GM10248 (cell line): ENCODE results near the gene UBE2QL1.

Experiments used
- CTCF ChIA-PET: fragments of 300-600 bp; sonication (Branson Sonifier 250); formaldehyde crosslinking; extraction: SDS; loops from one replicate; lab custom pipeline; 2021; ENCODE audit warnings: antibody characterized with exemption; lab: Yijun Ruan, JAX
- POLR2A ChIA-PET: fragments of 350-650 bp; sonication (Branson Sonifier 250); formaldehyde crosslinking; extraction: SDS; loops from one replicate; lab custom pipeline; 2020; ENCODE audit warnings: antibody characterized with exemption; lab: Yijun Ruan, JAX
- DNase-seq: peaks from one replicate; pipeline ENCODE4 v3.0.0; 2012; ENCODE audit errors: extremely low spot score
- CTCF ChIP-seq: IDR thresholded peaks from 2 replicates; pipeline ENCODE4 v1.5.1; 2012; ENCODE audit warnings: mild to moderate bottlenecking, low read depth; ENCODE audit errors: extremely low read depth, missing control alignments, control extremely low read depth

The UBE2QL1 gene

GRCh38 chr5:6491196-6491918 is 42.7 kb downstream of the UBE2QL1 start:
- CTCF ChIA-PET, result no interaction called here
- no peak for TF ChIP-seq CTCF
- no peak for DNase-seq
- POLR2A ChIA-PET, result no interaction called here

DNA sequence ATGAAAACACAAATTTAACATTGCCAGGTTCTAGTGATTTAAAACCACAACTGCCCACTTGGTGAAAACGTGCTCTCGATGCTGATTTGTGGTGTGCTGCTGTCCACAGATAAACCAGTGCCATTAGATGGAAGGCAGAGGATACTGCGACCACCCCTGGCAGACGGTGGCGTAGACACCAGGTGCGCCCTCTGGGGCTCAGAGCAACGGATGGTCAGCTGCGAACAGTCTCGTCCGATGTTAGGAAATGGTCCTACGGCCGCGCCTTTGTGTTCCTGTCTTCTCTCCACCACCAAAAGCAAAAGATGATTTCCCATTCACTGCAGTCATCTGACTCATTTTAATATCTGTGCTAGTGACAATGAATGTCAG is 43.2 kb downstream of the UBE2QL1 start:
- no peak for DNase-seq
- POLR2A ChIA-PET, result no interaction called here
- CTCF ChIA-PET, result no interaction called here

GRCh38 chr5:6492934-6493333 is 44.3 kb downstream of the UBE2QL1 start:
- no peak for TF ChIP-seq CTCF
- no peak for DNase-seq
- CTCF ChIA-PET, result interaction anchor here (1.3 to 1.6 kb wide), 3 partner anchors 11 to 15 kb away, joined by 3 to 5 read pairs (median 4); no protein-coding TSS in a partner anchor
- POLR2A ChIA-PET, result no interaction called here

More for the DNA sequence above, 43.2 kb downstream of the UBE2QL1 start:
- no peak for TF ChIP-seq CTCF

GRCh38 chr5:6493681-6494454 is 45.2 kb downstream of the UBE2QL1 start:
- ChIA-PET CTCF (interaction anchor here (1.3 to 1.6 kb wide), 4 partner anchors 8 to 14 kb away, joined by 3 to 7 read pairs (median 4); no protein-coding TSS in a partner anchor), POLR2A (no interaction called here)
- no peak for DNase-seq
- no peak for TF ChIP-seq CTCF

GRCh38 chr5:6494939-6495338 is 46.3 kb downstream of the UBE2QL1 start:
- ChIA-PET POLR2A (no interaction called here), CTCF (interaction anchor here (1.3 kb wide), 1 partner anchor 9 kb away, joined by 7 read pairs; no protein-coding TSS in a partner anchor)
- no peak for DNase-seq
- no peak for TF ChIP-seq CTCF

GRCh38 chr5:6495433-6496206 is 47.0 kb downstream of the UBE2QL1 start:
- CTCF ChIA-PET, result no interaction called here
- no peak for TF ChIP-seq CTCF
- DNase-seq, result no peak
- POLR2A ChIA-PET, result no interaction called here
